Mesothelial cell of epicardium (in vitro differentiated cells): ENCODE data around the gene COQ8A. TPM values are rescaled to one million over a fixed set of nuclear protein-coding genes. Genes with fewer than 3 reads are reported as not detected.

Experiments
- DNase-seq, 2 experiments: peaks; one replicate each; pipeline ENCODE4 v3.0.0; 2021; ENCODE audit warnings: low spot score in 2 of 2; ENCODE audit not compliant: unreplicated experiment in 2 of 2
- H3K27ac Mint-ChIP-seq: 2 replicates; pipeline ENCODE4 v1.8.0; 2021; ENCODE audit warnings: mixed read lengths
- H3K27me3 Mint-ChIP-seq: 2 replicates; pipeline ENCODE4 v1.8.0; 2021; ENCODE audit warnings: low read depth, mixed read lengths
- H3K36me3 Mint-ChIP-seq: 2 replicates; pipeline ENCODE4 v1.8.0; 2021; ENCODE audit warnings: mixed read lengths
- H3K4me1 Mint-ChIP-seq: 2 replicates; pipeline ENCODE4 v1.8.0; 2021; ENCODE audit warnings: mixed read lengths
- H3K4me3 Mint-ChIP-seq: 2 replicates; pipeline ENCODE4 v1.8.0; 2021; ENCODE audit warnings: mild to moderate bottlenecking, moderate library complexity, mixed read lengths
- H3K9me3 Mint-ChIP-seq: 2 replicates; pipeline ENCODE4 v1.8.0; 2021; ENCODE audit warnings: mixed read lengths
- total RNA-seq: library from RNA; stranded (reverse); gene quantifications from 3 replicates; pipeline ENCODE4 v1.2.1, GENCODE V29; 2021
- TF ChIP-seq, protein P1 (sequence below): fragments of 200-600 bp; sonication (generic); IDR thresholded peaks from one replicate; pipeline ENCODE4 v1.5.0; 2021; ENCODE audit warnings: antibody characterized with exemption; ENCODE audit not compliant: unreplicated experiment

COQ8A gene
- total RNA-seq, 1 donor from 2014 or later: 19.9 TPM

DNA sequence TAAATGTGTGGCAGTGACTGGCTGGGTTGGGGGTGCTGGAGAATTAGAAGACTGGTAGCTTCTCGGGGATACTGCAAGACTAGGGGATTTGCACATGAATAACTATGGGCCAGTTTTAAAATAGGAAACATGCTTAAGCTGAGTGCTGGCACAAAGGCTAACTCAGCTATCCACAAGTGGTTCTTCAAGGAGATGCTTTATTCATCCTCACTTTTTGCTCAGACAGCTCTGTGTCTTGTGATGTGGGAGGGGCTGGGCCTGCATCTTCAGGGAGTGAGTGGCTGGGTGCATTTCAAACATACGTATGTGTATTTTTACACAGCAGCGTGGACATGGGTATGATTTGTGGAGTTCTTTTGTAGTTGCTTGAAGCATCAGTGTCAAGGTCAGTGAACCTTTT lies 2.3 kb downstream of the COQ8A start:
- Mint-ChIP-seq H3K4me3 (no peak overlapping the region), H3K36me3 (no peaks in the 10 kb centered on the region), H3K4me1 (peaks cover 23% of the 10 kb centered on the region)

DNA sequence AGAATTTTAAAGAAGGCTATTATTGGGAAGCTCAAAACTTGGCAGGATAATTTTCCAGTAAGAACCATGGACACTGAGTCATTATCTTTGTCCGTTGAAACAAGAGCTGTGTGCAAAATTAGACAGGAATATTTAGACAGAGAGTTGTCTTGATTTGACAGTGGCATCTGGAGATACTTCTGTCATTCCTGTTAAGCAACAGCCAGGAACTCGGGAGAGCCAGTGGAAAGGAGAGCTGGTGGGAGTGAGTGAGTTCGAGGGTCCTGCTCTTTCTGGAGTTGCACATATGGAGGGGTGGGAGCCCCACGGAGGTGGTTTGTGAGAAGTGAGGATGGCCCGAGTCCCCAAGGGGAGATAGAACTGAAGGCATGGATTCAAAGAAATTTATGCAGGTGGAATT lies 3.1 kb downstream of the COQ8A start:
- no peak for DNase-seq
- Mint-ChIP-seq H3K4me1 (peaks cover 20% of the 10 kb centered on the region), H3K36me3 (no peaks in the 10 kb centered on the region), H3K4me3 (no peak overlapping the region), H3K27ac (no peak overlapping the region), H3K27me3 (no peaks in the 10 kb centered on the region), H3K9me3 (peaks cover 5% of the 10 kb centered on the region)
- TF ChIP-seq, protein P1, sequence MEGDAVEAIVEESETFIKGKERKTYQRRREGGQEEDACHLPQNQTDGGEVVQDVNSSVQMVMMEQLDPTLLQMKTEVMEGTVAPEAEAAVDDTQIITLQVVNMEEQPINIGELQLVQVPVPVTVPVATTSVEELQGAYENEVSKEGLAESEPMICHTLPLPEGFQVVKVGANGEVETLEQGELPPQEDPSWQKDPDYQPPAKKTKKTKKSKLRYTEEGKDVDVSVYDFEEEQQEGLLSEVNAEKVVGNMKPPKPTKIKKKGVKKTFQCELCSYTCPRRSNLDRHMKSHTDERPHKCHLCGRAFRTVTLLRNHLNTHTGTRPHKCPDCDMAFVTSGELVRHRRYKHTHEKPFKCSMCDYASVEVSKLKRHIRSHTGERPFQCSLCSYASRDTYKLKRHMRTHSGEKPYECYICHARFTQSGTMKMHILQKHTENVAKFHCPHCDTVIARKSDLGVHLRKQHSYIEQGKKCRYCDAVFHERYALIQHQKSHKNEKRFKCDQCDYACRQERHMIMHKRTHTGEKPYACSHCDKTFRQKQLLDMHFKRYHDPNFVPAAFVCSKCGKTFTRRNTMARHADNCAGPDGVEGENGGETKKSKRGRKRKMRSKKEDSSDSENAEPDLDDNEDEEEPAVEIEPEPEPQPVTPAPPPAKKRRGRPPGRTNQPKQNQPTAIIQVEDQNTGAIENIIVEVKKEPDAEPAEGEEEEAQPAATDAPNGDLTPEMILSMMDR: no peak

More for the DNA sequence above, 2.3 kb downstream of the COQ8A start:
- TF ChIP-seq, protein P1: no peak
- H3K9me3 Mint-ChIP-seq: no peaks in the 10 kb centered on the region
- no peaks in the 10 kb centered on the region for H3K27me3 Mint-ChIP-seq
- no peak for DNase-seq
- no peak overlapping the region for H3K27ac Mint-ChIP-seq

DNA sequence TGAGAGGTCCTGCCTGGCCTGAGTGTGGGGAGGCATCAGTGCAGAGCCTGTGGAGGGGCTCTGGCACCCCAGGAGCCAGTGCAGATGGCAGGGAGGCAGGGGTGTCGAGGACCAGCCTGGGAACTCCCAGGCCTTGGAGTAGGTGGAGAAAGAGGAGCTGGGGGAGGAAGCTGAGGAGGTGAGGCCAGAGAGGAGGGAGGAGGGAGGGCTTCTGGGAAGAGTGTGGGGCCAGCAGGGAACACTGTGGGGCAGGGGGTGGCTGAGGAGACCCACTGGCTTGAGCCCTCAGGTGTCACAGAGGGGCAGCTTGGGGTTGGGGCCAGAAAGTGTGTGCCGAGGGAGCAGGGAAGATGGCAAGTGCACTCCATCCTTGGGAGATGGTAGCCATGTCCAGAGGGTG lies 3.8 kb downstream of the COQ8A start:
- no peaks in the 10 kb centered on the region for H3K27me3 Mint-ChIP-seq
- no peak for DNase-seq
- H3K27ac Mint-ChIP-seq: no peak overlapping the region
- H3K36me3 Mint-ChIP-seq: no peaks in the 10 kb centered on the region
- peaks cover 9% of the 10 kb centered on the region for H3K9me3 Mint-ChIP-seq
- TF ChIP-seq, protein P1: no peak
- H3K4me1 Mint-ChIP-seq: peaks cover 12% of the 10 kb centered on the region
- H3K4me3 Mint-ChIP-seq: no peak overlapping the region

DNA sequence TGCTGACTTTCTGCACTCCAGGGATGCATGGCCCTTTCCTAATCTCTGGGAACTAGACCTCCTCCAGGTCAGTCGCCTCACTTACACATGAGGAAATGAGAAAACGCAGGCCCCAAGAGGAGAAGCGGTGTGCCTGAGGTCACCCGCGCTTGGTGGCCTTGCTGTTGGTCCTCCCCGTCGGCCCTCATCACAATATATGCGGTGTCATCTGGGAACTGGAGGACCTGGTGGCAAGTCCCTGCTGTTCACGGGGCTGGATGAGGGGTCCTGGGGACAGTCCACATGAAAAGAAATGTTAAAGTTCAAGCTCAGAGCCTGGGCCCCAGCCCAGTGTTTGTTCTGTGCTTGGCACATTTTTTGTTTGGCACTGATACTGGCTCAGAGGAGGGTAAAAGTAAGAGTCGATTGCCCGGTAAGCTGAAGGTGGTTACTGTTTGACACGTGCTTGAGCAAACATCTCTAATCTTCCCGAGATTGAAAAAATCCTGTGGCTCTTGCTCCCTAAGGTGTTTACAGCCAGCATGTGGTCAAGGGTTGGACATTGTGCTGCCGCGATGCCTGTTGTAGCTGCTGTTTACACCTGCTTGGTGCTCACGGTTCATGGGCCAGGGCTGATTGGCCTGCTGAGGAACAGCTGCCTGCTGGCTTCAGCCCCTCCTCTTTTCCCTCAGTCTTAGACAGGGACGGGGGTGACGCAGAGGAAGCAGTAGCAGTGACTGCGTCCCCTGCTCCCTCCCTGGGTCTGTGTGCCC lies 5.2 kb downstream of the COQ8A start:
- Mint-ChIP-seq H3K4me1 (peaks cover 7% of the 10 kb centered on the region), H3K9me3 (peaks cover 9% of the 10 kb centered on the region), H3K36me3 (no peaks in the 10 kb centered on the region), H3K27me3 (no peaks in the 10 kb centered on the region), H3K4me3 (no peak overlapping the region), H3K27ac (no peak overlapping the region)
- TF ChIP-seq, protein P1: no peak
- DNase-seq: no peak

DNA sequence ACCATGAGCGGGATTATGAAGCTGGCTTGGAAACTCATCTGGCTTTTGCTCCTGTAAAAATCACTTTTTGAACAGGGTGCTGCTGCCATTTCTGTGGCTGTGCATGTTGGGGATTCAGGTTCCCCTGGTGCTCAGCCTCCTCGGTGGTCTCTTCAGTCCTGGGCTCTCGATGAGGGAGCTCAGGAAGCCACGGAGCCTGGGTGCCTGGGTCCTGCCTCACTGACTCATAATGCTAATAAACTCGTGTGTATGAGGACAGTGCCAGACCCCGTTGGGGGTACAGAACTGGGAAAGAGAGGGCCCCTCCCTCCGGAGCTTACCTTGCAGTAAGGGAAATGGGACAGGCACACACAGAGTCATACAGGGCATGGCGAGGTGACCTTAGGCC lies 5.8 kb downstream of the COQ8A start:
- TF ChIP-seq, protein P1: no peak
- DNase-seq: no peak
- Mint-ChIP-seq H3K4me3 (no peak overlapping the region), H3K4me1 (peaks cover 4% of the 10 kb centered on the region), H3K27ac (no peak overlapping the region), H3K36me3 (no peaks in the 10 kb centered on the region), H3K27me3 (no peaks in the 10 kb centered on the region), H3K9me3 (peaks cover 9% of the 10 kb centered on the region)
